GM18517 (cell line): ENCODE data around the gene TCEAL4.

ENCODE experiments used
- ATAC-seq: cut with Tn5 transposase; IDR thresholded peaks from one replicate; pipeline ENCODE4 v1.9.1; 2021; ENCODE audit warnings: mild to moderate bottlenecking, moderate library complexity; ENCODE audit not compliant: unreplicated experiment

The TCEAL4 gene

DNA sequence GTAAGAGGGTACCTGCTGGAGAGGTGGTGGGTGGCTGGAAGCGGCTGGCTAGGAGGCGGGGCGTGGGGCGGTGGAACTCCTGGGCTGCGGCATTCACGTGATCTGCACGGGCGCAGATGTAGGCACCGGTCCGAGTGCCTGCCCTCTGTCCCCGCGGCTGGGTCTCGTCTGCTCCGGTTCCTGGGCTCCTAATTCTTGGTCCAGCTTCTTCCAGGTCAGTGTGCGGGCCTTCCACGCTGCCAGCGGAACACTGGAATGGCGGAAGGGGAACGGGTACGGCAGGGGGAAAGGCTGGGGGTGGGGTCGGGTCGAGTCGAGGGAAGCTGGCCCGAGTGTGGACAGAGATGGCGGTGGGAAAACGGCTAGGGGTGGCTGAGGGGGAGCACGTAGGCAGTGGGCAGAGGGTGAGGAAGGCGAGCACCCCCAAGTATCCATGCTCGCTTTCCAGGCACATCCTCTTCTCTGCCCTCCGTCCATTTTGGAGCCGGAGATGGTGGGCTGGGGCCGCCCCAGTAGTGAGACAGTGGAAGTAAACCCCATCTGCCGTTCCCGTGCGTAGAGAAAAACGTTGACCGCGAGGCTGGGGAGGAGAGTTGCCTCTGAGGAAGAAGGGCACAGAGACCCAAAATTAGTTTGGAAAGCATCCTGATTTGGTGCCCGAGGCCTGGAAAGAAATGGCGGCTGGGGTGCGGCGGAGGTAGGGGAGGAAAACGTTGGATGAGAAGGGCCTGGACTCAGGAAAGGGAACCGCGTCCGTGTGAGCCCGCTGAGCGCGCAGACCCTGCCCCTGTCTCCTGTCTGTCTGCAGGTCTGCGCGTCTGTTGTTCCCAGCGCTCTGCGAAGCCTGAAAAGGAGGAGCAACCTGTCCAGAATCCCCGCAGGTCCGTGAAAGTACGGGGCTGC is at the start of gene TCEAL4:
Gene TCEAL4 (plus strand): TSS at position 105 of the 903 bp plus-strand sequence. CDS start 1,161 bp downstream, outside the sequence.
- ATAC-seq, result no peak

DNA sequence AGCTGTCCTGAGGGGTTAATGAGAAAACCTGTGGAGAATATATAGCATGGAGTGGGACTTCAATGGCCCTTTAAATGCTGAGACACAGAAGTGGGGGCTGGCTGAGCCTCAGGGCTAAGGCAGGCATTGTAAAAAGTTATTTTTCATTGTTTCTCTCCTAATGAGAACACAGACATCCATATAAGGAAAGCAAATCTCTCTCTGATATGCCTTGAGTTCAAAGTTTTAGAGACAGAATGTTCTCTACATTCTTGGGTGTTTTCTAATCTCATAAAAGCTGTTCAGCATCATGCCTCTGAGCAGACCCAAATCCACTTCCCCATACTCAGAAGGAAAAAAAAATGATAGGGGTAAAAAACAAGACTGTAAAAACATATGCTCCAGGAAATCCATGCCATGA is 49.2 kb upstream of the TCEAL4 start:
- ATAC-seq, result no peak

DNA sequence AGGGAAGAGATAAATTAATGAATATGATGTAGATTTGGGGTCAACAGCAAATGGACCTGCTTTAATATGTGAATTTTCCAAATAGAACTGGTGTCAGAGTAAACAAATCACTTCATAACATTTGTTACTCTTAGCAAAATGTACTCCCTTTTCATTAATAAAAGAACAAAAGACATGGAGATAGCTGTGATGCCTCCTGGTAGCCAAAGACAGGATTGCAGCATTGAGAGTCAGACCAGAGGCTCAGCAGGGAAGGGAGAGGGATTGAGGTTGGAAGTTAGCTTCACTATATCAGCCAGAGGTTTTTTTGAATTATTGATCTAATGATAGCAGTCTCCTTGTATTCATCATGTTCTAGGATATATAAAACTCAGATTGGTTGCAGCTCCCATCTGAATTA is 48.6 kb upstream of the TCEAL4 start:
- no peak for ATAC-seq

DNA sequence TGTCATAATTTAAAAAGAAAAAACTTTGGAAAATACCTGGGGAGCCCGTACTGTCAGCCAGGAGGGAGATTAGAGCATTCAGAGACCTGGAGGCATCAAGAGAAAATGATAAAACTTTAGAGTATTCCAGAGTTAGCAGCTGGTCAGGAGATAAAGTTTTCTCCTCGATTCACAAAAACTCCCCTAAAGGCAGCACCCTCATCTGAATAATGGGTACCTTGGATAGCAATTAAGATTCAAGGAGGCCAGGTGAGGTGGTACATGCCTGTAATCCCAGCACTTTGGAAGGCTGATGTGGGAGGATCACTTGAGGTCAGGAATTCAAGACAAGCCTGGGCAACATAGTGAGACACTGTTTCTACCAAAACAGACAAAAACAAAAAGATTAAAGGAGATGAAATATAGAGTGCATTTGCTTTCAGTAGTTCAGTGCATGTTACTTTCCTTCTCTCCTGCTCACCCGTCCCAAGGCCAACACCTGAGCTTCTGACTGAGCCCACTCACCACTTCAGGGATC is 47.4 kb upstream of the TCEAL4 start:
- ATAC-seq, result no peak

DNA sequence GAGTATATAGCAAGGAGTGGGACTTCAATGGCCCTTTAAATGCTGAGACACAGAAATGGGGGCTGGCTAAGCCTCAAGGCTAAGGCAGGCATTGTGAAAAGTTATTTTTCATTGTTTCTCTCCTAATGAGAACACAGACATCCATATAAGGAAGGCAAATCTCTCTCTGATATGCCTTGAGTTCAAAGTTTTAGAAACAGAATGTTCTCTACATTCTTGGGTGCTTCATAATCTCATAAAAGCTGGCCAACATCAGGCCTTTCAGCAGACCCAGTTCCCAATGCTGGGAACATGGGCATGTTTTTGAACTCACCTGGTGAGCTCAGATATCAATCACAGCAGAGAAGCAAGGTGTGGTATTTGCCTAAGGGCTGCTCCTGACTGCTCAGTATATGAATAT is 46.6 kb upstream of the TCEAL4 start:
- ATAC-seq, result no peak

DNA sequence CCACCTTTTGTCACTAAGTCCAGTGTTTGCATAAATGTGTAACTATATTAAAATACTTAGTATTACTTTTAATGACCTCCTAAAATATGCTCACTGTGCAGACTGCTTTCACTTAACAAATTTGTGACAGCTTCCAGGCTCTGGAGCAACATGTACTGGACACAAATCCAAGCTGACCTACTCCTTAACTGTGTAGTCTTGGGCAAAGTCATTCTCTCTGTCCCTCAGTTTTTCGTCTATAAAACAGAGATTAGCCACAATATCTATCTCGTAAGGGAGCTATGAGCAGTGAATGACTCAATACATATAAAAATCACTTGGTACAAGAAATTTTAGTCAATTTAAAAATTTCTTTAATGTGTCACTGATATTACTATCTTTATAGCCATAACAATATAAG is 45.6 kb upstream of the TCEAL4 start:
- ATAC-seq, result no peak

DNA sequence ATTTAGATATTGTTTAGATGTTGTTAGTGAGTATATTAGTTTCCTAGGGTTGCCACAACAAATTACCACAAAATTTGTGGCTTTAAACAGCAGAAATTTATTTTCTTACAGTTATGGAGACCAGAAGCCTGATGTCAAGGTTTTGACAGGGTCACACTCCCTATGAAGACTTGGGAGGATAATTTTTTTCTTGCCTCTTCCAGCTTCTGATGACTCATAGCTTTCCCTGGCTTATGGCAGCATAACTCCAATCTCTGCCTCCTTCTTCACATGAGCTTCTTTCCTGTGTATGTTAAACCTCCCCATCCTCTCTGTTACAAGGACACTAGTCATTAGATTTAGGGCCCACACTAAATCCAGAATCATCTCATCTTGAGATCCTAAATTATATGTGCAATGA is 45.2 kb upstream of the TCEAL4 start:
- ATAC-seq, result no peak

DNA sequence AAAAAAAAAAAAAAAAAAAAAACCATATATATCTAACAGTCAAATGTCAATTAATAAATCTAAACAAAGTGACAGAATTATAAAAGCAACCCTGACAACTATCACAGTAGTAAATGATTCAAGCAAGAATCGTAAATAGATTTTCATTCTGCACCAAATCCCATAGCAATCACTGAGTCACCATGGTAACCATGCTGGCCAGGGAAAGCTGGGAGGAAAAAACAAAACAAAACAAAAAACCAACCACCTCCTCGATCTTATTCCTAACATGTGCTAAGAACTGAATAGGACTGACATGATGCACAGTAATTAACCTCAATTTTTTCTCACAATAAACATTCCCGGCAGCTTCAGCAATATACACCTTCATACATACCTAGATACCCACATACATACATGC is 35.4 kb upstream of the TCEAL4 start:
- ATAC-seq, result no peak

DNA sequence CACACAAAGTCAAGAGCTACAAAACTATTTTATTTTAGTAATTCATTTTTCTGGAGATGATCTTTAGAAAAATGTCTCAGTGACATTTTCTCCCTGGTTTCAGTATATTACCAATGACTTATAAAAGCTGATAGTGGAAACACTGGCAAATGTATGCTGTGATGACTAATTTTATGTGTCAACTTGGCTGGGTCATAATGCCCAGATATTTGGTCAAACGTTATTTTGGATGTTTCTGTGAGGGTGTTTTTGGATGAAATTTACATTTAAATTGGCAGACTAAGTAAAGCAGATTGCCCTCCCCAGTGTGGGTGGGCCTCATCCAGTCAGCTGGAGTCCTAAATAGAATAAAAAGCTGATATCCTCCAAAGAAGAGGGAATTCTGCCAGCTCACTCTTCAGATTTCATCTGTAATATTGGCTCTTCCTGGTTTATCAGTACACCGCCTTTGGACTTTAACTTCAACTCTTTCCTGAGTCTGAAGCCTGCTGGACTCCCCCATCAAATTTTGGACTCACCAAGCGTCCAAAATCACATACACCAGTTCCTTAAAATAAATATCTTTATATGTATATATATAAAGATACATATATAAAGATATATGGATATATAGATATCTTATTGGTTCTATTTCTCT is 34.8 kb upstream of the TCEAL4 start:
- ATAC-seq, result no peak

DNA sequence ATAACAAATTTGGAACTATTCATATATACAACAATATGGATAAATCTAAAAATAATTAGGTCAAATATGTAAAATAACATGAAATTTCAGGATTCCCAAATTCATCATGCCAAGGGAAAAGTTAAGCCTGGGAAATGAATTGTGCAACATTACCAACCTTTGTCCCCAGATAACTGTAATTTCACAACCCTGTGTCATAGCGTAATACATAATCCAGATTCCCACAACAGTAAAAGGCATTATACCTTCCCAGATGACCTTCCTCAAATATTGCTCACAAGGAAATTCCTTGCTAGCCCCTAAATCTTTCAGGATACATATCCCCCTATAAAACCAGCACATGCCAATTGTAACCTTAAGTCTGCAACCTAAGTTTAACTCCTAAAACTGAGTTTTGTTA is 33.1 kb upstream of the TCEAL4 start:
- ATAC-seq, result no peak

DNA sequence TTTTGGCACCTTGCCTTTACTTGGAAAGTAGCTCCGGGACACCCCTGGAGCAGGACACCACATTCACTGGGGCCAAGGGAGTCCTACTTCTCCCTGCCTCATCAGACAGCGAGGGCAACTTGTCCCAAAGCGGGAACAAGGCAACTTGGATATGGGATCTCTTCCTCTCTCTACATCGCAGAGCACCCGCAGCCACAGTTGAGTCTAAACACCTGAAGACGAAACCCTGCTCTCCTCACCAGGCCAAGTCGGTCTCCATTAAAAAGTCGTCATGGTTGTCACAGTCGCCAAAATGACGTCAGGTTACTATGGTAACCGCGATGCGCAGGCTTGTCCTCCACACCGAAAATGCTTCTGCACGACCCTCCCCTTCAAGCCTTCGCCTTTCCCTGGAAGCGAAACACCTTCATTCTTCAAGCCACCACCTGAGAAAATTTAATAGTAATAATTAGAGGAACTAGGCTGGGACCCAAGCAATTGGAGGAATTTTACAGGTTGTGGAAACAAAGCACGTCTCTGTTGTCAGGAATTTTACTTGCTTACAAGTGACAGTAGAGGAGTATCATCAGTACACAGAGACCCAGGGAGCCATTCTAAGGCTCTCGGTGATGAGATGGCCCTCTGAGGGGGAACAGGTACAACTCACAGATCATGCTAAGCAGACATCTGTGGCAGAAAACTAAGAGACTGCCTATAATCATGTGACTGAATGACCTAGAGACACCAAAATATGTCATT is 30.5 kb upstream of the TCEAL4 start:
- ATAC-seq, result peak; percentile 78

DNA sequence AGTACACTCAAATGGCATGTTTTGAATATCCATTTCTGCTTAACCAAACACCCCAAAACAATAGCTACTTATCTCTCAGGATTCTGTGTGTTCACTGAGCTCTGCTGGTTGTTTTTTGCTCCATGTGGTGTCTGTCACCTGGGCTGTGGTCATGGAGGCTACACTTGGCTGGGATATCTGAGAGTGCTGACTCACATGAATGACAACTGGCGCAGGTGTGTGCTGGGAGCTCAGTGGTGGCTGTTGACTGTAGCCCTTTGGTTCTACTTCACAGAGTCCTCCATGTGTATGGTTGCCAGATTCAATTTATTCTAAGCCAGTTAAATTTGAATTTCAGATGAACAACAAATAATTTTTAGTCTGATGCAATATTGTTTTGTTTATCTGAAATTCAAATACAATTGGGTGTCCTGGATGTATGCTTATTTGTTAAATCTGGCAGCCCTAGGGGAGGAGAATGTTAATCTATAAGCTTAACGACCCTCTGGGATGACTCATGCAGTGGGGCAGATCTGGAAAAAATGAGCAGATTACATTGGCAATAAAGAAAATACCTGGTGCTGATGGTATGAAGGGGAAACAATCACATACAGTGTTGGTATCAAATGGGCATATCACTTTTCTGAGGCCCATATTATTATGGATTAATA is 28.2 kb upstream of the TCEAL4 start:
- ATAC-seq, result no peak

DNA sequence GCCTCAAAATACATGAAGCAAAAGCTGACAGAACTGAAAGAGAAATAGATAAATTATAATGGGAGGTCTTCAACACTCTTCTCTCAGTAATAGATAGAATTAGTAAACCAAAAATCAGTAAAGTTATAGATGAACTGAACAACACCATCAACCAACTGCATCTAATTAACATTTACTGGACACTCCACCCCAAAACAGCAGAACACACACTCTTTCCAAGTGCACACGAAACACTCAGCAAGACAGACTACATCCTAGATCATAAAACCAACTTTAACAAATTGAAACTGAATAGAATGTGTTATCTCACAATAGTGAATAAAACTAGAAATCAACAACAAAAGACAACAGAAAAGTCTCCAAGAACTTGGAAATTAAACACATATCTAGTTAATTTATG is 25.1 kb upstream of the TCEAL4 start:
- ATAC-seq, result no peak

DNA sequence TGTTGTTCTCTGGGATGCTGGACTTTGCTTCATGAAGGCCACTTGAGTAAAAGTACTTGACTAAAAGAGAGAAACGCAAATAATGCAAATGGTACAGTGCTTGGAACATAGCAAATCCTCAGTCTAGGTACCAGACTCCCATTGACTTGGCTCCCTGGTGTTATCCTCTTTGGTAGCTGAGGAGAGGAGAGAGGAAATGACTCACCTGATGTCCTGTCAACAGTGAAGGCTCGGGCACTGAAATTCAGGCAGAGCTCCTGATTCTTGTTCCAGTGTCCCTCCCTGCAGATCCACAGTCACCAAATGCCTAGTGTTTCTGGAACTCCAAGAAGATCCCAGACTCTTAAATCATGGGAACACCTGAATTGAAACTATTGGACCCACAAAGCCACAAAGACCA is 22.5 kb upstream of the TCEAL4 start:
- ATAC-seq, result no peak

DNA sequence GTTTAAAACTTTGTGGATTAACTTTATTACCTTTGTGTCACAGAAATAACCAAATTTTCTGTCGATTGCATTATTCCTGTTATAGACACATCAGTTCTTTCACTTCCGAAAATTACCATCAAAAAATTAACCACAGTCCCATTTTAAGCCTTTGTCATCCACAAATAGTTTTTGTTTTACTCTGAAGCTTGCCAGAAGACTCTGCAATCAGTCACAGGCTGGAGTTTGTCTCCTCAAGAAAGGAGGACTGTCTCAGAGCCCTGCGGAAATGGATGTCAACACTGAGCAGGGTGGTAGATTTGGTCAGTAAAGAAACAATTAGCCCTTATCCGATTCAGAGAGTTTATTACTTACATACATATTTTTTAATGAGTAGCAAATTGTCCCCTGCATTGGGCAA is 20.1 kb upstream of the TCEAL4 start:
- ATAC-seq, result peak; percentile 70

DNA sequence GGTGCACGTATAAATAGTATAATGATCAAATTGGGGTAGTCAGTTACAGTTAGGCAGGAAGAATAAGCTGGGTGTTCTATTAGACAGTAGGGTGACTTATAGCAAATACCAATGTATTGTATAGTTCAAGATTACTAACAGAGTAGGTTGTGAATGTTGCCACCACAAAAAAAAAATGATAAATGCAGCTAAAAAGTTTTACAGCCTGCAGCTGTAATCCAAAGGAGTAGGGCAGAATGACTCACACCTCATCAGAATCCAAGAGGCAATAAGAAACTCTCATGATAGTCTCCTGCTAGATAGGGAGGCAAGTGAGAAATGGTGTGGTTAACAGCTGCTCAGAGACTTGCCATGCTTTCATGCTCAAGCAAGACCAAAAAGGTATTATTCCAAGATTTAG is 19.6 kb upstream of the TCEAL4 start:
- peak; percentile 38 for ATAC-seq

DNA sequence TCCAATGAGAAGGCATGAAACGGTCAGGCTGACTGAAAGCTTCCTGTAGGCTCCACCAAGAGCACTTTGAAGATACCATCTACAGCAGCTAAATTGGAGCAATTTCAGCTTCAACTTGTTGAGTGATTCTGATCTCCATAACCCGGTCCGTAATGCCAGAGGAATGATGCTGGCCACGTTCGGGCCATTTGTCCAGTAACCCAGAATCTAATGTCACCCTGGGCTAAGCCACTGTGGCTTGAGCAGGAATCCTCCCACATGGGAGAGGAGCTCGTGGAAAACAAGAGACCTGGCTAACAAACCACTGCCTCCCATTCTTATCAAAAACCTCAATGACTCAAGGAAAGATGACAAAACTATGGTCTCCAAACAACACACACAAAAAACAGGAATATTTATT is 14.2 kb upstream of the TCEAL4 start:
- no peak for ATAC-seq

DNA sequence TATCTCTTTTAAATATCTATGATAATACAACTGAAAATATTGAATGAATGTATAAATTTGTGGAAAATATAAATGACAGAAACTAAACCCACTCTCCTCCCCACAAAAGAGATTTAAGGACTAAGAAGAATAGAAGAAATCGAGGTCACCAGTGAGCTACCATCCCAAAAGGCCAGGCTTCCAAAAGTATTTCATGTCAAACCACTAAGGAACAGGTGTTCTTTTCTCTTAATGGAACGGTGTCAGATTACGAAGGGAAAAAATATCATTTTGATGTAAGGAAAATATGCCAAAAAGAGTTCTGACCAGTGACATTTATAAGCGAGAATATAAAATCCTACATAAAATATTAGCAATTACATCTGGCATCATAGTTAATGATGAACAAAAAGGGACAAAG is 13.6 kb upstream of the TCEAL4 start:
- no peak for ATAC-seq

DNA sequence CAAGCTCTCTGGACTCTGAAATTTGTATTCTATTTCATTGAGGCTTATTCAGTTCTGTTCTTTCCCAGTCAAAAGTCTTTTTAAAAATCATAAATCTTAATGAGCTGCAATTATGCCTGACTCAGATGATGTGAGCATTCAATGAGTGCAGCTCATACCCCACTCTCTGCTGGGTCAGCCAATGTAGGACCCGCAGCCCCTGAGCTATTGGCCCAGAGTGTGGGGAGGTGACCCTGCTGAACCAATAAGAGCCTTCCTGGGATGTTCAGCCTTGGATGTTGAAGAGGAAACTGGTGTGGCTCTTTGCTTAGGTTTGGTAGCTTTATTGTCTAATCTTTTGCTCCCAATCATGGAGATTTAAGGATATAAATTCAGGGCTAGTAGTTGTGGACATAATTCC is 12.1 kb upstream of the TCEAL4 start:
- no peak for ATAC-seq

DNA sequence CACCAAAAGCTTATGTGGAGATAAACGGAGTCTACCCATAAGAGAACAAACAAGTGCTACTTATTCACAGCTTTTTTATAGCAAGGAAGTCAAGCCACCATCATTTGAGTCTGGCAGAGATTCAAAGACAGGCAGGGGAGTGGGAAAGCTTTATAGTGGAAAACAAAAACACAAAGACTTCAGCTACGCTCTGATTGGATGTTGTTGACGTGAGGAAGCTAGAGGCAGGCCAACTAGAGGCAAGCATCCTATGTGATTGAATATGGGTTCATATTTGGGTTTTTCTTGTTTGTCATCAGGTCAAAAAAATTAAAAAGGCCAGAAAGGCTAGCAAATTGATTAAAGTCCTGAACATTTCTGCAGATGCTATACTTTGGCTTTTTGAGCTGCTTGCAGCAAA is 719 bp upstream of the TCEAL4 start:
- no peak for ATAC-seq

DNA sequence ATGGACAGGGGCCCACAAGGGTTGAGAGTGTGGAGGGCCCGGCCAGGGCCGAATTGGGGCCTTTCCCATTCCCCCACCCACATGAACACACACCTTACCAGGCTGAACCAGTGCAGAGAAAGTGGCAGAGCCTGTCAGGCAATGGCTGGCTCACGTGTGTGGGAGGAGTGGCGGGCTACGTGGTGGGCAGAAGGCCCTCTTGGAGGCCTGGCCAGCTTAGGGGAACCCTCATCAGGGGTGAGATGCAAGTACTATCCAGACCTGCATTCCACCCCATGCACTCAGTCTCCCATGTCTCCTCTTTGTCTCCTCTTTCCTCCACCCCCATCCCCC is 965 bp downstream of the TCEAL4 start:
- no peak for ATAC-seq
